Uterus (tissue), 4 donors: ENCODE measurements around the gene NPRL2. TPM values are rescaled to one million over a fixed set of nuclear protein-coding genes. Genes with fewer than 3 reads are reported as not detected.

Experiments used
- DNase-seq, 2 donors: peaks; one replicate each; pipeline ENCODE4 v3.0.0-alpha.2; 2019 to 2020
- H3K27ac ChIP-seq, 2 donors: fragments of 200-600 bp; sonication (generic); 1 replicate in 1 of 2; 2 replicates in 1 of 2; pipeline ENCODE4 v1.5.1; 2016 to 2018
- H3K27me3 ChIP-seq, 2 donors: fragments of 200-600 bp; sonication (generic); one replicate each; pipeline ENCODE4 v1.5.1; 2018 to 2019; ENCODE audit warnings: control low read depth in 1 of 2
- H3K36me3 ChIP-seq, 2 donors: fragments of 200-600 bp; sonication (generic); one replicate each; pipeline ENCODE4 v1.5.1; 2019; ENCODE audit warnings: control low read depth in 1 of 2
- H3K4me1 ChIP-seq, 2 donors: fragments of 200-600 bp; sonication (generic); one replicate each; pipeline ENCODE4 v1.5.1; 2018 to 2019; ENCODE audit warnings: control low read depth in 1 of 2
- H3K4me3 ChIP-seq, 2 donors: fragments of 200-600 bp; sonication (generic); 1 replicate in 1 of 2; 2 replicates in 1 of 2; pipeline ENCODE4 v1.5.1; 2018 to 2019; ENCODE audit warnings: mild to moderate bottlenecking in 1 of 2
- H3K9me3 ChIP-seq, 2 donors: fragments of 200-600 bp; sonication (generic); one replicate each; pipeline ENCODE4 v1.5.1; 2019; ENCODE audit warnings: control low read depth in 1 of 2
- CTCF ChIP-seq, 4 experiments: fragments of 200-600 bp in 2 of 4; fragments of 450-650 bp in 2 of 4; sonication (generic) in 2 of 4; IDR thresholded peaks; one replicate each; pipeline ENCODE4 v1.5.1; 2016 to 2019; ENCODE audit warnings: antibody characterized with exemption in 4 of 4, mild to moderate bottlenecking in 2 of 4, moderate library complexity in 1 of 4
- POLR2A ChIP-seq, 2 donors: fragments of 450-650 bp; IDR thresholded peaks; one replicate each; pipeline ENCODE4 v1.6.1; 2016; ENCODE audit warnings: antibody characterized with exemption in 2 of 2, mild to moderate bottlenecking in 1 of 2, moderate library complexity in 1 of 2
- intact Hi-C: fragments of 100-400 bp; cut with DNase I; formaldehyde crosslinking; loops from one replicate; pipeline ENCODE4 v1.15.1; 2023; ENCODE audit warnings: low total_unique reads
- total RNA-seq, 4 donors: library from RNA; depleted of rRNA in 3 of 4; stranded (reverse); fragments of >200 nt in 3 of 4; gene quantifications; one replicate each; pipeline versions ENCODE4 v1.1.0 to v1.2.4, GENCODE V29; 2014 to 2023
- donor health status: DM: yes; HTN: yes; CAD: no.

NPRL2 gene
- total RNA-seq, 4 donors from 2014 or later = 11.8 to 26.2 (median 16.0) TPM

- intact Hi-C loops = no loop called here
- no peaks in the 10 kb centered on the region for H3K36me3 ChIP-seq
- peaks cover 0 to 7% of the 10 kb centered on the region in 2 donors for H3K4me1 ChIP-seq
- TF ChIP-seq CTCF (IDR thresholded peaks at IDR 0.05) = no peak
- TF ChIP-seq POLR2A (IDR thresholded peaks at IDR 0.05) = no peak
- no peaks in the 10 kb centered on the region for H3K9me3 ChIP-seq
- H3K27ac ChIP-seq = peak overlapping the region; percentile 94 to 99
- H3K4me3 ChIP-seq = peak overlapping the region; percentile 40 to 52
- no peak for DNase-seq
- H3K27me3 ChIP-seq = no peaks in the 10 kb centered on the region
Measured at GRCh38 chr3:50340147-50340447, 10.5 kb downstream of the NPRL2 start.

DNA sequence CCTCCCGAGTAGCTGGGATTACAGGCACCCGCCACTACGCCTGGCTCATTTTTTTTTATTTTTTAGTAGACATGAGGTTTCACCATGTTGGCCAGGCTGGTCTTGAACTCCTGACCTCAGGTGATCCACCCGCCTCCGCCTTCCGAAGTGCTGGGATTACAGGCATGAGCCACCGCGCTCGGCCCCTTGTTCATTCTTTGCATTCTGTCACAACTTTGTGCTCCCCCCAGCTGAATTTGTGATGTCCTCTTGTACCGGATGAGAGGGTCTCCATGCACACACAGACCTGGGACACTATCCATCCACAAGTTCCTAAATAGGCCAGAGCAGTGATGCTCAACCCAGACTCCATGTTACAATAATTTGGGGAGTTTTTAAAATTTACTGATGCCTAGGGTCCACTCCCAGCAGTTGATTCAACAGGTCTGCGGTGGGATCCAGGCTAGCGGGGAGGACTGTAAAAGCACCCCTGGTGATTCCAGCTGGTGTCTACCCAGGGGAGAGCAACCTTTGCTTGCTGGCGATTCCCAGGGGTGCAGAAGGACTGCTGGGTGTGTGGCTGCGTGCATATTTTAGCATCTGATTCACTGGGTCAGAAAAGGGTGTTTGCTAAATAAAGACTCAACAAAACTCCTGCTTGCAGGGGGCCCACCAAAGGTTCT, 11.0 kb downstream of the NPRL2 start:
- no peaks in the 10 kb centered on the region for H3K36me3 ChIP-seq
- TF ChIP-seq CTCF (IDR thresholded peaks at IDR 0.05) = no peak
- TF ChIP-seq POLR2A (IDR thresholded peaks at IDR 0.05) = no peak
- peak overlapping the region; percentile 94 to 99 for H3K27ac ChIP-seq
- peaks cover 0 to 6% of the 10 kb centered on the region in 2 donors for H3K4me1 ChIP-seq
- no peaks in the 10 kb centered on the region for H3K27me3 ChIP-seq
- H3K9me3 ChIP-seq = no peaks in the 10 kb centered on the region
- no peak for DNase-seq
- peak overlapping the region; percentile 40 to 52 for H3K4me3 ChIP-seq
- intact Hi-C loops = no loop called here

GRCh38 chr3:50338965-50339364, 11.6 kb downstream of the NPRL2 start:
- intact Hi-C loops = no loop called here
- Histone ChIP-seq H3K9me3 (no peaks in the 10 kb centered on the region), H3K4me1 (peaks cover 3 to 6% of the 10 kb centered on the region in 2 donors), H3K36me3 (no peaks in the 10 kb centered on the region), H3K27me3 (no peaks in the 10 kb centered on the region), H3K4me3 (no peak overlapping the region), H3K27ac (peak overlapping the region; percentile 94 to 99)
- TF ChIP-seq POLR2A (IDR thresholded peaks at IDR 0.05) (no peak), CTCF (IDR thresholded peaks at IDR 0.05) (no peak)
- no peak for DNase-seq

GRCh38 chr3:50337175-50337861, 13.3 kb downstream of the NPRL2 start:
- Histone ChIP-seq H3K4me3 (peak overlapping the region; percentile 65 to 79), H3K27ac (peak overlapping the region; percentile 94 to 99), H3K9me3 (no peaks in the 10 kb centered on the region), H3K36me3 (no peaks in the 10 kb centered on the region), H3K4me1 (peaks cover 4 to 6% of the 10 kb centered on the region in 2 donors), H3K27me3 (no peaks in the 10 kb centered on the region)
- peak in 1 of 4 experiments; percentile 2 for TF ChIP-seq CTCF (IDR thresholded peaks at IDR 0.05)
- TF ChIP-seq POLR2A (IDR thresholded peaks at IDR 0.05) = peak; percentile 93 to 95
- intact Hi-C loops = no loop called here
- peak; percentile 99 to 100 for DNase-seq

DNA sequence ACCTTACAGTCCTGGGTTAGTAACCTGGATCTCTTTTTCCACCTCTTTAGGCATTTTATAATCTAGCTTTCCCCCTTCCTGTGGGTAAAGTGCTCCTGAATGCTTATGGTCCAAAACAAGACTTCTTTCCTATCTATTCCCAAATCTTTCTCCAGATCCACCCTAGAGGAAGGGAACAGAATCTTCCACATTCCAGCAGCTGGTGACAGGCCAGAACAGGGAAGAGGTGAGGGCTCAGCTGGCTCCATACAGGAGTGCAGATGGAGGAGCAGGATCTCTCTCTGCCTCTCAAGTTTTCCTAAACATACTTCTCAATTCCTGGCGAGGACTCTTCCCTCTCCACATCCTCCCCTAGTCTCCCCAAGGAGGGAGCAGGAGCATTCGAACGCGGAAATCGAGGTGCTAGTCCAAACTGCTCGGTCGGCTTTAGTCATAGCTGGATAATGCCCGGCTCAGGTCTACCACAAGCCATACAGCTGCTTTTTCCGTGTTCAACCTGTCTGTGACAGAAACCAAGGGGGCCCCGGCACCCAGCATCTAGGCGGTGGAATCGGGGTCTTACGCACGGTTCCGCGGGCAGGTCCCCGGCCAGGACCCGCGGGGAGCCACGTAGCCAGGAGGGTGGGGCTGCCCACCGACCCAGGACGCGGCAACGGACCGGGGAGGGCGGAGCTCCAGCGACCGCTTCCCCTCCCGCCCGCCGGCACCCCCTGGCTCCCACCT, 14.0 kb downstream of the NPRL2 start:
- no peak for DNase-seq
- Histone ChIP-seq H3K36me3 (no peaks in the 10 kb centered on the region), H3K27me3 (no peaks in the 10 kb centered on the region), H3K4me3 (peak overlapping the region; percentile 65 to 79), H3K9me3 (no peaks in the 10 kb centered on the region), H3K27ac (peak overlapping the region; percentile 94 to 99), H3K4me1 (peaks cover 4 to 6% of the 10 kb centered on the region in 2 donors)
- intact Hi-C loops = no loop called here
- TF ChIP-seq POLR2A (IDR thresholded peaks at IDR 0.05) (no peak), CTCF (IDR thresholded peaks at IDR 0.05) (no peak)
